Thyroid gland (tissue), 4 donors: ENCODE data around the gene CCDC170. TPM values are rescaled to one million over a fixed set of nuclear protein-coding genes. Genes with fewer than 3 reads are reported as not detected.

Experiments
- DNase-seq, 2 donors: peaks; one replicate each; pipeline ENCODE4 v3.0.0-alpha.2; 2019
- H3K27ac ChIP-seq, 3 donors: fragments of 200-600 bp; sonication (generic); 1 replicate in 2 of 3; 2 replicates in 1 of 3; pipeline ENCODE4 v1.5.1; 2016 to 2019; ENCODE audit warnings: mild to moderate bottlenecking in 1 of 3, moderate library complexity in 1 of 3
- H3K27me3 ChIP-seq: fragments of 200-600 bp; sonication (generic); one replicate; pipeline ENCODE4 v1.5.1; 2019
- H3K36me3 ChIP-seq, 2 donors: fragments of 200-600 bp; sonication (generic); one replicate each; pipeline ENCODE4 v1.5.1; 2016 to 2019
- H3K4me1 ChIP-seq, 2 donors: fragments of 200-600 bp; sonication (generic); one replicate each; pipeline ENCODE4 v1.5.1; 2017 to 2019
- H3K4me3 ChIP-seq, 3 donors: fragments of 200-600 bp; sonication (generic); replicated peaks in 1 of 3; 1 replicate in 2 of 3; 2 replicates in 1 of 3; pipeline ENCODE4 v1.5.1; 2016; ENCODE audit warnings: mild to moderate bottlenecking in 1 of 3
- H3K9me3 ChIP-seq: fragments of 200-600 bp; sonication (generic); one replicate; pipeline ENCODE4 v1.5.1; 2017
- POLR2A ChIP-seq, 2 donors: fragments of 450-650 bp; IDR thresholded peaks; one replicate each; pipeline ENCODE4 v1.6.1; 2017; ENCODE audit warnings: antibody characterized with exemption in 2 of 2, mild to moderate bottlenecking in 2 of 2, moderate library complexity in 1 of 2
- WGBS, 2 donors: methylation state at CpG; one replicate each; pipeline ENCODE4 v1.1.5; 2017; 5-methylcytosine and 5-hydroxymethylcytosine counted together
- intact Hi-C: fragments of 100-400 bp; cut with DNase I; formaldehyde crosslinking; loops from one replicate; pipeline ENCODE4 v1.15.1; 2023
- total RNA-seq, 4 donors: library from RNA; depleted of rRNA; stranded (reverse); fragments of >200 nt; gene quantifications; one replicate each; pipeline ENCODE4 v1.2.3, GENCODE V29; 2016
- TF ChIP-seq, protein P1 (sequence below), 6 experiments: fragments of 200-600 bp in 3 of 6; fragments of 450-650 bp in 3 of 6; sonication (generic) in 3 of 6; IDR thresholded peaks; one replicate each; pipeline ENCODE4 v1.5.1; 2016 to 2019; ENCODE audit warnings: antibody characterized with exemption in 6 of 6, mild to moderate bottlenecking in 2 of 6, inconsistent platforms in 1 of 6, moderate library complexity in 1 of 6

Gene CCDC170
- total RNA-seq, 4 donors from 2014 or later: 3.4 to 6.9 (median 4.2) TPM

DNA sequence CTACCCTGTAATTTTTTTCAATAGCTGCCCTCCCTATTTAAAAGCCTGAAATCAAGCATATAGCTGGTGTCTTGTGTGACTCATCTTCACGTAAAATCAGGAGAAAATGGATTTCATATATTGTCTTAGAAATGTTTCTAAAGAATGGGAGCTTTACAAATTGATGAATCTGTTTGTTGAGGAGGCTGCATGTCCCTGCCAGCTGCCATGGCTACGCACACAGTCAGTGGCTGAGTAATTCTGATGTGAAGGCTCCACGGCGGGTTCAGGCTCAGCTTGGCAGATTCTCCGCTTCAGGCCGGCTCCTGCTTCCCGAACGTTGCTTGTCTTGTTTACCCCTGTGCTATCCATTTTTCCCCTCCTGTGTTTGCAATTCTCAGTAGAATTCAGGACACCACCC is 82.8 kb downstream of the CCDC170 start:
- TF ChIP-seq, protein P1, sequence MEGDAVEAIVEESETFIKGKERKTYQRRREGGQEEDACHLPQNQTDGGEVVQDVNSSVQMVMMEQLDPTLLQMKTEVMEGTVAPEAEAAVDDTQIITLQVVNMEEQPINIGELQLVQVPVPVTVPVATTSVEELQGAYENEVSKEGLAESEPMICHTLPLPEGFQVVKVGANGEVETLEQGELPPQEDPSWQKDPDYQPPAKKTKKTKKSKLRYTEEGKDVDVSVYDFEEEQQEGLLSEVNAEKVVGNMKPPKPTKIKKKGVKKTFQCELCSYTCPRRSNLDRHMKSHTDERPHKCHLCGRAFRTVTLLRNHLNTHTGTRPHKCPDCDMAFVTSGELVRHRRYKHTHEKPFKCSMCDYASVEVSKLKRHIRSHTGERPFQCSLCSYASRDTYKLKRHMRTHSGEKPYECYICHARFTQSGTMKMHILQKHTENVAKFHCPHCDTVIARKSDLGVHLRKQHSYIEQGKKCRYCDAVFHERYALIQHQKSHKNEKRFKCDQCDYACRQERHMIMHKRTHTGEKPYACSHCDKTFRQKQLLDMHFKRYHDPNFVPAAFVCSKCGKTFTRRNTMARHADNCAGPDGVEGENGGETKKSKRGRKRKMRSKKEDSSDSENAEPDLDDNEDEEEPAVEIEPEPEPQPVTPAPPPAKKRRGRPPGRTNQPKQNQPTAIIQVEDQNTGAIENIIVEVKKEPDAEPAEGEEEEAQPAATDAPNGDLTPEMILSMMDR (IDR thresholded peaks at IDR 0.05): no peak
- no peak for TF ChIP-seq POLR2A (IDR thresholded peaks at IDR 0.05)
- H3K36me3 ChIP-seq: no peaks in the 10 kb centered on the region
- H3K27ac ChIP-seq: no peak overlapping the region
- H3K27me3 ChIP-seq: no peaks in the 10 kb centered on the region
- 91 to 92% methylated on average over 8 of the region's 8 CpGs for WGBS, 2 donors
- no peak for DNase-seq
- no peak overlapping the region for H3K4me3 ChIP-seq
- no peaks in the 10 kb centered on the region for H3K9me3 ChIP-seq
- intact Hi-C loops: no loop called here
- H3K4me1 ChIP-seq: no peaks in the 10 kb centered on the region

DNA sequence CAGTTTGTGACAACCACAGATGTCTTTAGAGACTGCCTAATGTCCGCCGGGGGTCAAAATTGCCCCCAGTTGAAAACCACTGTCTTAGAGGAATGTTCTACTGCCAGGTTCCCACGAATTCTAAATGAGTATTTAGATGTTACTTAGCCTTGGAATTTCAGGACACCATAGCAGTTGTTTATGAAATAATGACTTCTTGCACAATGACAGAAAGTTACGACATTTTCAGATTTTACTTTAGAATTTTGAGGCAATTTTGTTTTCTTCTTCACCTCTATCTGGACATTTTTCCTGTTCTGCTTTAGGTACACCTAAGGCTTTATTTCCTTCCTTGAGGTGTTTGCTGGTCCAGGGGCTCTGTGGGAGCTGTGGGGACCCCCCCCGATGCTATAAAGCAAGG is 83.4 kb downstream of the CCDC170 start:
- intact Hi-C loops: no loop called here
- Histone ChIP-seq H3K4me1 (no peaks in the 10 kb centered on the region), H3K9me3 (no peaks in the 10 kb centered on the region), H3K27ac (no peak overlapping the region), H3K36me3 (no peaks in the 10 kb centered on the region), H3K4me3 (no peak overlapping the region), H3K27me3 (no peaks in the 10 kb centered on the region)
- 85 to 89% methylated on average over 5 of the region's 5 CpGs for WGBS, 2 donors
- no peak for TF ChIP-seq POLR2A (IDR thresholded peaks at IDR 0.05)
- TF ChIP-seq, protein P1 (IDR thresholded peaks at IDR 0.05): no peak
- no peak for DNase-seq

- no peak overlapping the region for H3K4me3 ChIP-seq
- TF ChIP-seq, protein P1 (IDR thresholded peaks at IDR 0.05): no peak
- no peak for TF ChIP-seq POLR2A (IDR thresholded peaks at IDR 0.05)
- H3K9me3 ChIP-seq: no peaks in the 10 kb centered on the region
- 89 to 90% methylated on average over 2 of the region's 2 CpGs for WGBS, 2 donors
- no peak overlapping the region for H3K27ac ChIP-seq
- no peaks in the 10 kb centered on the region for H3K4me1 ChIP-seq
- intact Hi-C loops: no loop called here
- no peaks in the 10 kb centered on the region for H3K27me3 ChIP-seq
- no peaks in the 10 kb centered on the region for H3K36me3 ChIP-seq
- no peak for DNase-seq
Measured at GRCh38 chr6:151585741-151586140, 91.9 kb downstream of the CCDC170 start.

DNA sequence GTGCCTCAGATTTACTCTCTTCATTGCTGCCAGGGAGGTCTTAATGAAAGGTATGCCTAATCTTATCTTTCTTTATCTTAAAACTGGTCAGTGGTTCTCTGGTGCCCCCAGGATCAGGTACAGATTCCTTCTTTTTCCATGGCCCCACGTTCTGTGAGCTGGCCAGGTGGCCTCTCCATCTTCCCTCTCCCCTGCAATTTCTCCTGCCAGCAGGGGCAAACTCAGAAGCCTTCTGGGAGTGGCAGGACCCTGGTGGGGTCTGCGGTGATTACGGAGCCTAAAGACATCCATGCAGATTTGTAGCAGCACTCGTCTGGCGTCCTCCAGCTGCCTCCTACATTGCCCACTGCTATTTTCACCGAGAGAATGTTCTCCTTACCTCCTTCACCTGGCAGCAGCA is 95.8 kb downstream of the CCDC170 start:
- H3K9me3 ChIP-seq: no peaks in the 10 kb centered on the region

DNA sequence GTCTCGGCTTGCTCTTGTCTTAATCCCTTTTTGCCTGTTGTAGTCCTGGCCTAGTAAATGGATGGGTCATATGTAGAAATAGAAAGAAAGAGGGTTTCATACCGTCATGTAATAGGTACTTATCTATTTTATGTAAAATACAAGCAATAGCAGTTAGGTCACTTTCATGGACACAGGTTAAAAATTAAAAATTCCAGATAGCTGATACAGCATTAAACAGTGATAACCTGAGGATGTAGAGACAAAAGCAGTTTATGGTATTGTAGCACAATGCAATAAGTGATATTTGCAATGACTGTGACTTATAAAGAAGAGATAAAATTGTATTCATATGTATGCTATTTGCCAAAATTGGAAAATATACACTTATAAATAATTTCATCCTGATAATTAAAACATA is 96.9 kb downstream of the CCDC170 start:
- intact Hi-C loops: no loop called here
- no peaks in the 10 kb centered on the region for H3K9me3 ChIP-seq
- H3K4me3 ChIP-seq: no peak overlapping the region
- no peak for DNase-seq
- H3K27ac ChIP-seq: no peak overlapping the region
- TF ChIP-seq, protein P1 (IDR thresholded peaks at IDR 0.05): no peak
- TF ChIP-seq POLR2A (IDR thresholded peaks at IDR 0.05): no peak
- no peaks in the 10 kb centered on the region for H3K27me3 ChIP-seq
- H3K36me3 ChIP-seq: peaks cover 0 to 3% of the 10 kb centered on the region in 2 donors
- no peaks in the 10 kb centered on the region for H3K4me1 ChIP-seq
- 55 to 79% methylated on average over 2 of the region's 2 CpGs for WGBS, 2 donors

More for the DNA sequence above, 95.8 kb downstream of the CCDC170 start:
- intact Hi-C loops: no loop called here
- H3K4me1 ChIP-seq: no peaks in the 10 kb centered on the region
- WGBS, 2 donors: 43 to 59% methylated on average over 6 of the region's 6 CpGs
- DNase-seq: peak in 1 of 2 donors; percentile 2
- H3K27me3 ChIP-seq: no peaks in the 10 kb centered on the region
- TF ChIP-seq, protein P1 (IDR thresholded peaks at IDR 0.05): no peak
- TF ChIP-seq POLR2A (IDR thresholded peaks at IDR 0.05): no peak
- no peak overlapping the region for H3K27ac ChIP-seq
- no peak overlapping the region for H3K4me3 ChIP-seq
- H3K36me3 ChIP-seq: peaks cover 0 to 3% of the 10 kb centered on the region in 2 donors
